GOT3 (cell line): ENCODE measurements around the gene ELOVL2.
"Not testable (repeated sequence)": the region's sequence is repeated elsewhere in the genome, so short reads cannot be mapped to it uniquely, and the experiment has no call there.

ENCODE experiments used
- DNase-seq: peaks from one replicate; lab custom pipeline; 2025; ENCODE audit warnings: mixed read lengths; lab: John Stamatoyannopoulos, UW

The ELOVL2 gene

GRCh38 chr6:11021003-11021402, 23.1 kb downstream of the ELOVL2 start:
- no peak for DNase-seq

GRCh38 chr6:11018225-11018624, 25.9 kb downstream of the ELOVL2 start:
- no peak for DNase-seq

DNA sequence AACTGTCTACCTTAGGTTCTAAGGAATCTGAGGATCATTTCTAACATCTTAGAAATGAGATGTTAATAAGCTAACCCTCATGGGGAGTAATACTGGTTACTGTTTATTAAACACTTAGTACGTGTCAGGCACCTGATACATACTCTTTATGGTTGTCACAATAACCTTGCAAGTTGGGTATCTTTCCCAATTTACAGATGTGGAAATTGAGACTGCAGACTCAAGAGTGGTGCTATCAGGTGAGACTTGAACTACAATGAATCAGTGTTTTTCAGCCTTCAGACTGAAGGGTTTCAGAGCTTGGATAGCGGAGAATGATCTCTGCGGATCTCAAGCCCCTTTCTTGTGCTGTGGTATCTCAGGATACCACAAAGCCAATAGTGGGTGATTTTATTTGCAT, 27.0 kb downstream of the ELOVL2 start:
- DNase-seq = no peak

GRCh38 chr6:11016452-11016851, 27.7 kb downstream of the ELOVL2 start:
- DNase-seq = no peak

GRCh38 chr6:11015102-11015501, 29.0 kb downstream of the ELOVL2 start:
- DNase-seq = no peak

DNA sequence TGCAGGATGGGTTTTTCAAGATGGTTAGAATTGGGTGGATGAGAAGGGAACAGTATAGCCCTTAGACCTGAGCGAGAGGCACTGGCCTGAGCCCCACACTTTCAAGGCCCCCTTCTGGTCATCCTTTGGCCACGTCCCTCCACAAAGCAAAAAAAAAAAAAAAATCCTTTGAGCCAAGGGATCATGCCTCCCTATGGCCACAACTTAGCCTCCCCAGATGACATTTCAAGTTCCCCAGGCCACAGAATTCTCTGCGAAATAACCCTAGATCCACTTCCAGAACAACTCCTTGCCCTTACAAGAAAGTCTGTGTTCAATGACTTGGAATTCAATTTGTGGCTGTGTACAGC, 30.4 kb downstream of the ELOVL2 start:
- DNase-seq = no peak

- no peak for DNase-seq
Measured at GRCh38 chr6:11012976-11013720, 31.0 kb downstream of the ELOVL2 start.

- DNase-seq = no peak
Measured at GRCh38 chr6:11012295-11012754, 31.8 kb downstream of the ELOVL2 start.

DNA sequence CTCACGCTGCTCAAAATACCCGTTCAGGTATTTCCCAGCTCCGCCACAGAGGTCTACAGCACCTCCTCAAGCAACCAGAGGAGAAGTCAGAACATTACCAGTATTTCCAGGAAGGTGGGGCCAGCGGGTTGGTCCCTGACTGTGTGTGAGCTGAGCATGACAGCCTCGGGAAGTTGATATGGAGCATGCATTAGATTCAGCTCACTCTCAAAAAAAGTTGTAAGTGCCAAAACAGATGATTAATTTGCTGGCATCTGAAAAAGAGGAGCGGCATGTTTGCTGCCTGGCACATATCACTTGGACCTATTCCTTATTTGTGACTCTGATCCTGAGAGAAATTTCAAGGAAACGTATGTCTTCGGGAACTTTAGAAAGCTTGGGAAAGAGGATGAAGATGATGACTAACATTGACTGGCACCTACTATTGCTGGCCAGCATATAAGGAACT, 32.3 kb downstream of the ELOVL2 start:
- DNase-seq = no peak

- DNase-seq = no peak
Measured at GRCh38 chr6:11009353-11009752, 34.8 kb downstream of the ELOVL2 start.

- no peak for DNase-seq
Measured at GRCh38 chr6:11008821-11009220, 35.3 kb downstream of the ELOVL2 start.

DNA sequence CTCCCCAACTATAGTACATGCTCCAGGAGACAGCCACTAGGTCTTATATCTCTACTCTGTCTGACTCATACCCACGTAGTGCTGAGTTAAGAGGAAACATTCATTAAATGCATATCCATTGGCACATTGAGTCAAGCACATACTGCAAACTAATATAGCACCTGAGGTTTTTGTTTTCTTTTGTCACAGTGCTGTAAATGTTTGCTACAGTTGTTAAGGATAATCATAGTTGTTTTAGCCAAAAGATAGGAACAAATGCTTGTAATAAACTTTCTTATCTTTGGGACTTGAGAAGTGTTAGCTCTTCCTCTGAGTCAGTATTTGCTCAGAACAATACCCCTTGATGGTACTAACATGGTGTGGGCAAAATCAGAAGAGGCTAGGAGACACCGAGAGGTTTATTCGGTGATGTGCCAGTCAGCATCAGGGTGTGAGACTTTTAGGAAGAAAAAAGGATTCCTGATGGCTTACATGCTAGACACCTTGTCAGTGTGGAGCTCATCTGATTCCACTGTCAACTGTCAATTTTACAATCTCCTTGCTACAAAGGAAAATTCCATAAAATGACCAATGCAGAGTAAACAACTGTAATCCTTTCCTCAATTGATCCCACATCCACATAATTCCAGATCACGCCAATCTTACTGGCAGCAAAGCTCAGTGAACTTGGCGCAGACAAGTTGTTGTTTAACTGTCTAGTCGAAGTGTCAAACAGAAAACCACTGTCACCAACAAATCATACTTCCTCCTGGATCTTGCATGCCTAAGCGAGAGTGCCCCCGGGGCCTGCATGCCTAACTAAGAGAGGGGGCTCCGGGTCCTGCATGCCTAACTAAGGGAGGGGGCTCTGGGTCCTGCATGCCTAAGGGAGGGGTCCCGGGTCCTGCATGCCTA, 36.1 kb downstream of the ELOVL2 start:
- DNase-seq = no peak

GRCh38 chr6:11006061-11006460, 38.0 kb downstream of the ELOVL2 start:
- DNase-seq = no peak

GRCh38 chr6:11003297-11003696, 40.8 kb downstream of the ELOVL2 start:
- not testable (repeated sequence) for DNase-seq

- DNase-seq = no peak
Measured at GRCh38 chr6:11002176-11002575, 41.9 kb downstream of the ELOVL2 start.

DNA sequence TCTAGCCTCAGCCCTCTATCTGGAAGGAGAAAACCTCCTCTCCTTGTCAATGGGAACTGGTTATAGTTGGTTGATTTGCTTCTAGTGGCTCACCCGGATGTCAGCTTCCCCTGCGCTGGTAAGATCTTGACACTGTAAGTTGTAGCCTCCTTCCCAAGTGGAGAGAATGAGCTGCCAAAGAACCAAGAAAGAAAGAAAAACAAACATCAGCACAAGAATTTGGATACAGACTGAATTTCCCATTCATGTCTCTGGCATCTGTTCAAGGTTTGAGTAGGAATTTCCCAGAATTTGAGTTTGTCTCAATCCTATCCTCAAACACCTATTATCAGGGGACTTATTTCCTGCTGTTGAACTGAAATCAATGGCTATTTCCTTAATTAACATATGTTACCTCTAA, 44.1 kb downstream of the ELOVL2 start:
- DNase-seq = no peak

DNA sequence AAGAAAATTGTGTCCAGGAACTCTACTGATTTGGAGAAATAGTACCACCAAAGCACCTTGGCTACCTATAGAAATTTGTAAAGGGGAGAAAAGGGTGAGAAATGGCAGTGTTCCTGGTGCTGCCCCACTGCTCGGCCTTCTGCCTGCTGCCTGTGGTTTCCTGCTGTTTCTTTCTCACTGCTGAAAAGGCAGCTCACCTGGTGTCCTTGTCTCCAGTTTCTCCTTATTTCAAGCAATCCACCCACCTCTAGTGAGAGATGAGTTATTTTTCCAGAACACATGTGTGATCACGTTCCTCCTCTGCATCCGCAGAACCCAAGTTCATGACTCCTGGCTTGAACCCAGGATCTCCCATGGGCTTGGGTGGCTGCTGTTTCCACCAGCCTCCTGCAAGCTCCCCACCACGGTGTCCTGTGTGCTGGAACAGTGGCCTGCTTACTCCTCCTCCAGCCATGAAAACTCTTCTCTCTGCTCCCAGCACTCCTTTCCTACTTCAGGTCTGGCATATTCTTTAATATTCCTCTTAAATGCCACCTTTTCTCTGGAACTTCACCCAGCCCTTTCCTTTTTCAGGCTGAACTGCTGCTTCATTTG, 48.9 kb downstream of the ELOVL2 start:
- DNase-seq = no peak

GRCh38 chr6:10993896-10994295, 50.2 kb downstream of the ELOVL2 start:
- DNase-seq = no peak

DNA sequence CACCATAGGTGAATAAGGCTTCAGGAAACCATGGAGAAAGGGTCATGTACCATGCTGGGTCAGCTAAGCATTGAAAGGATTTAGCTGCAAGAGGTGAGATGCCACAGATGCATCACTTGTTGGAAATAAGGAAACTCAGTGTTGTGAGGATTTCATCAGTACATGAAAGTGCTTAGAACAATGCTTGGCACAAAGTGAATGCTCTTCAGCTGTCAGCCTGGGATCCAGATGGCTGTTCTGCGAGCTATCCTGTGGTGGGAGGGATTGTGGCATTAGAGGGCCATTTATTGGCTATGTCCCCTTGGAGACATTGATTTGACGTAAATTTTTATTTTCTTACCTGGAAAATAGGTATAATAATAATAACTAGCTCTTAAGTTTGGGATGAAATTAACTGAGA, 53.0 kb downstream of the ELOVL2 start:
- no peak for DNase-seq

DNA sequence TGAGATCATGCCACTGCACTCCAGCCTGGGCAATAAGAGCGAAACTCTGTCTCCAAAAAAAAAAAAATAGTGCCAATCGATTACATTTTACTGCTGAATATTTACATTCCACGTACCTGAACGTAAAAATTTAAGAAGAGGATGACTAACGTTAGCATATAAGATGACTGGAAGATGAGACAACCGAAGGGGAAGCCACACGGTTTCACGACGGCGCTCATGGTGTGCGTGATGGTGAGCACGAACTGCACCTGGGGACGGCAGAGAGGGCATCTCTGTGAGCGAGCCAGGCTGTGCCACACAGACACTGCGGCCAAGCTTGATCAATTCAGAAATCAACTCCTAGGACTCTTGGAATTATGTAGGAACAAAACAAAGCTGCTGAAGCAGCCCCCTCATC, 54.5 kb downstream of the ELOVL2 start:
- DNase-seq = no peak

DNA sequence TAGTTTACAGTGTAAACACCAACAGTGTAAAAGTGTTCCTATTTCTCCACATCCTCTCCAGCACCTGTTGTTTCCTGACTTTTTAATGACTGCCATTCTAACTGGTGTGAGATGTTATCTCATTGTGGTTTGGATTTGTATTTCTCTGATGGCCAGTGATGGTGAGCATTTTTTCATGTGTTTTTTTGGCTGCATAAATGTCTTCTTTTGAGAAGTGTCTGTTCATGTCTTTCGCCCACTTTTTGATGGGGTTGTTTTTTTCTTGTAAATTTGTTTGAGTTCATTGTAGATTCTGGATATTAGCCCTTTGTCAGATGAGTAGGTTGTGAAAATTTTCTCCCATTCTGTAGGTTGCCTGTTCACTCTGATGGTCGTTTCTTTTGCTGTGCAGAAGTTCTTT, 59.1 kb downstream of the ELOVL2 start:
- DNase-seq = not testable (repeated sequence)

- no peak for DNase-seq
Measured at GRCh38 chr6:10981409-10981808, 62.7 kb downstream of the ELOVL2 start.

DNA sequence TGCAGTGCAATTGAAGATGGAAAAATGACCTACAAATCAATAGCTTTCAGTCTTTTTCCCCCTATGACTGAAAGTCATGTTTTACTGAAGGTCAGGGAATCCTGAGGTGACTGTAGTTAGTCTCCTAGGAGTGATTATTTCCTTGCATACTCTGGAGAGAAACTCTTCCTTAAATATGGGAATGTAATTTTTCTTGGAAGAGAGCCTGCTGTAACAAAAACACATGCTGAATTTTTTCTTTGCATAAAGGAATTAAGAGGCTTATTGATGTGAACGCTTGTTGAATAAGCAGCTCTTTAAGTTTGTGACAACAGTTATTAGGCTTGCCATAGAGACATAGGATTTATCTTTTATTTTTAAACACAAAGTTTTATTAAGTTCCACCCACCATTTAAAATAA, 64.5 kb downstream of the ELOVL2 start:
- no peak for DNase-seq
